ENCODE measurements around the gene NOS3. TPM values are rescaled to one million over a fixed set of nuclear protein-coding genes. Genes with fewer than 3 reads are reported as not detected.
A peak's percentile ranks its signal among the peaks of the same experiment; 100 is the strongest.

The NOS3 gene
- polyA plus RNA-seq, 1 experiment, result 1.3 TPM

GRCh38 chr7:150974468-150975391 is 16.1 kb upstream of the NOS3 start:
- TF ChIP-seq CTCF (IDR thresholded peaks at IDR 0.05; ENCODE audit: insufficient read depth, low read depth, low read length), result peak; percentile 29
- Histone ChIP-seq H3K36me3 (ENCODE audit: control insufficient read depth, insufficient read depth, low read length) (no peaks in the 10 kb centered on the region), H3K27me3 (ENCODE audit: control insufficient read depth, insufficient read depth, low read length) (peaks cover 28% of the 10 kb centered on the region), H3K4me3 (ENCODE audit: low read depth, low read length) (peak overlapping the region; percentile 39)
- DNase-seq (ENCODE audit: low read depth), result no peak
- ChIA-PET POLR2A (no interaction called here), CTCF (interaction anchor here (1.1 to 4.3 kb wide), 3 partner anchors 11 to 36 kb away, joined by 3 to 23 read pairs (median 10); no protein-coding TSS in a partner anchor)

GRCh38 chr7:150975536-150976319 is 15.1 kb upstream of the NOS3 start:
- no peak for DNase-seq (ENCODE audit: low read depth)
- CTCF ChIA-PET, result interaction anchor here (1.0 to 4.3 kb wide), 4 partner anchors 10 to 35 kb away, joined by 3 to 23 read pairs (median 6); no protein-coding TSS in a partner anchor
- TF ChIP-seq CTCF (IDR thresholded peaks at IDR 0.05; ENCODE audit: insufficient read depth, low read depth, low read length), result no peak
- POLR2A ChIA-PET, result no interaction called here
- H3K27me3 ChIP-seq (ENCODE audit: control insufficient read depth, insufficient read depth, low read length), result peaks cover 33% of the 10 kb centered on the region
- no peak overlapping the region for H3K4me3 ChIP-seq (ENCODE audit: low read depth, low read length)
- H3K36me3 ChIP-seq (ENCODE audit: control insufficient read depth, insufficient read depth, low read length), result no peaks in the 10 kb centered on the region

- no peak for DNase-seq (ENCODE audit: low read depth)
- H3K27me3 ChIP-seq (ENCODE audit: control insufficient read depth, insufficient read depth, low read length), result peaks cover 35% of the 10 kb centered on the region
- CTCF ChIA-PET, result interaction anchor here (1.0 to 4.3 kb wide), 4 partner anchors 9 to 15 kb away, joined by 4 to 23 read pairs (median 8); no protein-coding TSS in a partner anchor
- H3K4me3 ChIP-seq (ENCODE audit: low read depth, low read length), result no peak overlapping the region
- H3K36me3 ChIP-seq (ENCODE audit: control insufficient read depth, insufficient read depth, low read length), result no peaks in the 10 kb centered on the region
- POLR2A ChIA-PET, result no interaction called here
- no peak for TF ChIP-seq CTCF (IDR thresholded peaks at IDR 0.05; ENCODE audit: insufficient read depth, low read depth, low read length)
These were observed 14.1 kb upstream of the NOS3 start for GRCh38 chr7:150976529-150977381.

- TF ChIP-seq CTCF (IDR thresholded peaks at IDR 0.05; ENCODE audit: insufficient read depth, low read depth, low read length), result no peak
- no peak for DNase-seq (ENCODE audit: low read depth)
- Histone ChIP-seq H3K27me3 (ENCODE audit: control insufficient read depth, insufficient read depth, low read length) (peaks cover 34% of the 10 kb centered on the region), H3K36me3 (ENCODE audit: control insufficient read depth, insufficient read depth, low read length) (no peaks in the 10 kb centered on the region), H3K4me3 (ENCODE audit: low read depth, low read length) (no peak overlapping the region)
- ChIA-PET CTCF (interaction anchor here (1.0 to 1.4 kb wide), 2 partner anchors 8 to 14 kb away, joined by 4 to 6 read pairs; no protein-coding TSS in a partner anchor), POLR2A (no interaction called here)
These were observed 13.3 kb upstream of the NOS3 start for GRCh38 chr7:150977382-150978125.
